HepG2 (cell line): ENCODE data around the gene SLC22A31. TPM values are rescaled to one million over a fixed set of nuclear protein-coding genes. Genes with fewer than 3 reads are reported as not detected.

Source experiments
- CBX1 ChIP-seq: IDR thresholded peaks from one replicate; pipeline ENCODE4 v1.6.1; 2016; ENCODE audit warnings: antibody characterized with exemption, low read depth
- ETV6 ChIP-seq: sonication (generic); formaldehyde crosslinking; conservative IDR thresholded peaks from 2 replicates; pipeline ENCODE4 v1.4.0; 2020; ENCODE audit warnings: missing genetic modification reagents
- HNF4G ChIP-seq, 2 experiments: sonication (generic) in 1 of 2; formaldehyde crosslinking in 1 of 2; IDR thresholded peaks; 2 replicates each; pipeline versions ENCODE4 v1.4.0 to v1.6.1; 2011 to 2020; ENCODE audit warnings: borderline replicate concordance in 2 of 2, low read depth in 2 of 2, mild to moderate bottlenecking in 2 of 2, low read length in 1 of 2, missing genetic modification reagents in 1 of 2, moderate library complexity in 1 of 2
- HOXA7 ChIP-seq: sonication (generic); formaldehyde crosslinking; IDR thresholded peaks from 2 replicates; pipeline ENCODE4 v1.8.1; 2022; ENCODE audit warnings: mild to moderate bottlenecking, missing genetic modification reagents, moderate library complexity
- JDP2 ChIP-seq: sonication (generic); formaldehyde crosslinking; IDR thresholded peaks from 2 replicates; pipeline ENCODE4 v1.8.1; 2022; ENCODE audit warnings: missing genetic modification reagents, borderline replicate concordance
- JUN ChIP-seq: sonication (generic); formaldehyde crosslinking; IDR thresholded peaks from 2 replicates; pipeline ENCODE4 v1.4.0; 2020; ENCODE audit warnings: mild to moderate bottlenecking, missing genetic modification reagents
- MTF1 ChIP-seq: sonication (generic); formaldehyde crosslinking; IDR thresholded peaks from 2 replicates; pipeline ENCODE4 v1.5.0; 2020; ENCODE audit warnings: missing genetic modification reagents
- PAF1 ChIP-seq: IDR thresholded peaks from 2 replicates; pipeline ENCODE4 v1.6.1; 2016; ENCODE audit warnings: missing genetic modification reagents, missing compliant biosample characterization
- RARA ChIP-seq: IDR thresholded peaks from 2 replicates; pipeline ENCODE4 v1.6.1; 2016; ENCODE audit warnings: missing genetic modification reagents, missing compliant biosample characterization
- RBFOX2 ChIP-seq: fragments of 200-400 bp; formaldehyde crosslinking; IDR thresholded peaks from 2 replicates; pipeline ENCODE4 v1.6.1; 2017; ENCODE audit warnings: low read depth, mild to moderate bottlenecking, low read length
- RFXAP ChIP-seq: sonication (generic); formaldehyde crosslinking; IDR thresholded peaks from 2 replicates; pipeline ENCODE4 v1.4.0; 2020; ENCODE audit warnings: missing genetic modification reagents, borderline replicate concordance
- ZNF160 ChIP-seq: sonication (generic); formaldehyde crosslinking; IDR thresholded peaks from 2 replicates; pipeline ENCODE4 v1.8.0; 2022; ENCODE audit warnings: mild to moderate bottlenecking, inconsistent platforms, missing genetic modification reagents
- ZNF556 ChIP-seq: sonication (generic); formaldehyde crosslinking; IDR thresholded peaks from 2 replicates; pipeline ENCODE4 v1.4.0; 2020; ENCODE audit warnings: mild to moderate bottlenecking, missing genetic modification reagents, borderline replicate concordance
- ZNF598 ChIP-seq: sonication (generic); formaldehyde crosslinking; IDR thresholded peaks from 2 replicates; pipeline ENCODE4 v1.5.1; 2020; ENCODE audit warnings: mild to moderate bottlenecking, missing genetic modification reagents, borderline replicate concordance
- ZNF878 ChIP-seq: sonication (generic); formaldehyde crosslinking; IDR thresholded peaks from 2 replicates; pipeline ENCODE4 v1.8.1; 2023; ENCODE audit warnings: mild to moderate bottlenecking, missing genetic modification reagents, moderate library complexity
- polyA plus RNA-seq, 8 experiments: library from polyadenylated mRNA; depleted of rRNA in 3 of 8; stranded (reverse) in 7 of 8; unstranded in 1 of 8; fragments of >200 nt; fragmentation: Illumina TruSeq in 4 of 8; extraction: Trizol in 4 of 8; gene quantifications; 2 replicates each; pipeline versions ENCODE4 v1.2.1 to v1.2.3, GENCODE V29; 2011 to 2016; ENCODE audit warnings: low read depth in 4 of 8, missing spikeins in 1 of 8, mixed read lengths in 1 of 8; ENCODE audit not compliant: insufficient read depth in 1 of 8
- total RNA-seq, 5 experiments: library from RNA; depleted of rRNA; stranded (reverse); fragments of >200 nt; fragmentation: Illumina TruSeq; extraction: Trizol; gene quantifications; 2 replicates each; pipeline ENCODE4 v1.2.3, GENCODE V29; 2016; ENCODE audit warnings: low read depth in 1 of 5
- TF ChIP-seq, protein P1 (sequence below): sonication (generic); formaldehyde crosslinking; IDR thresholded peaks from 2 replicates; pipeline ENCODE4 v1.8.0; 2022; ENCODE audit warnings: mild to moderate bottlenecking, missing genetic modification reagents, borderline replicate concordance
- TF ChIP-seq, protein P2 (sequence below): sonication (generic); formaldehyde crosslinking; IDR thresholded peaks from 2 replicates; pipeline ENCODE4 v1.8.0; 2023; ENCODE audit warnings: mild to moderate bottlenecking, missing genetic modification reagents
- TF ChIP-seq, protein P3 (sequence below): sonication (generic); formaldehyde crosslinking; IDR thresholded peaks from 2 replicates; pipeline ENCODE4 v1.4.0; 2020; ENCODE audit warnings: missing genetic modification reagents, borderline replicate concordance

SLC22A31 gene
- total and polyA plus RNA-seq, 2 of the 13 experiments (the other 11 are each of a cell fraction or from before 2014, with no cell fraction given): 67.3 to 83.3 TPM

DNA sequence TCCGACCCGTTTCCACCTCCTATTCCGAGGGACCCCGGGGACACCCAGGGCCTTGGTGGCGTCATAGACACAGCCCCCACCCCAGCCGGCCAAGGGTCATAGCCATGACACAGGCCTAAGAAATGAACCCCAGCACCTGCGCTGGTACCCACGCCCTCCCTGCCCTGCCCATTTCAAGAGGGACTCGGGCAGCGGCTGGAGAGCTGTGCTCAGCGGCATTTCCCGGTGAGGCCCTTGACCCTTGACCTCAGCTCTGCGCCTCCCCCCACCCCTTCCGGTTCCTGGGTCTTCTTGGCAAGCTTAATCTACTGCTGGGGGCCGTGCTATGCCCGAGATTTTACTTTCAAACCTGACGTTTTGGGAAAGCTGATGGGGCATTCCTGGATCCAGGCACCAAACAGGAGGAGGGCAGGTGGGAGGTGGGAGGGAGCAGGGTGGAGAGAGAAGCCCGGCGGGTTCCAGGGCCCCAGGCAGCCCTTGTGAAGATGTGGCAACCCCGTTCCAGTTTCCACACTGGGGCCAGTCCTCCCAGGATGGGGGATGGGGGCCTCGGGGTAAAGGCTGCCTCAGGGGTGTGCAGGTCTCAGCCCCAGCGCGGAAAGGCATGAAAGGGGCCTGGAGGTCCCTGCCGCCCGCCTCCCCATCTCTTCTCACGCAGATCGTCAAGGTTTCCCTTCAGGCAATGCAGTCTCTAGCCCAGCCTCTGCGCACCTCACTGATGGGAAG, at the start of gene SLC22A31 (continued):
- TF ChIP-seq, protein P1, sequence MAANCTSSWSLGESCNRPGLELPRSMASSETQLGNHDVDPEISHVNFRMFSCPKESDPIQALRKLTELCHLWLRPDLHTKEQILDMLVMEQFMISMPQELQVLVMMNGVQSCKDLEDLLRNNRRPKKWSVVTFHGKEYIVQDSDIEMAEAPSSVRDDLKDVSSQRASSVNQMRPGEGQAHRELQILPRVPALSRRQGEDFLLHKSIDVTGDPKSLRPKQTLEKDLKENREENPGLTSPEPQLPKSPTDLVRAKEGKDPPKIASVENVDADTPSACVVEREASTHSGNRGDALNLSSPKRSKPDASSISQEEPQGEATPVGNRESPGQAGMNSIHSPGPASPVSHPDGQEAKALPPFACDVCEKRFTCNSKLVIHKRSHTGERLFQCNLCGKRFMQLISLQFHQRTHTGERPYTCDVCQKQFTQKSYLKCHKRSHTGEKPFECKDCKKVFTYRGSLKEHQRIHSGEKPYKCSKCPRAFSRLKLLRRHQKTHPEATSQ (CRISPR knock-in tag): 0 out of 2 replicates have a peak, but pooled peaks have one; percentile 25
- TF ChIP-seq CBX1 (peak; percentile 41), HOXA7 (CRISPR knock-in tag) (no peak), ZNF556 (peak; percentile 25; the same call in 1 of the 2 replicates), JUN (CRISPR knock-in tag) (peak; percentile 59; the same call in 1 of the 2 replicates), ZNF598 (CRISPR knock-in tag) (peak; percentile 12; the same call in 1 of the 2 replicates), RARA (CRISPR knock-in tag) (0 out of 2 replicates have a peak, but pooled peaks have one; percentile 59), ZNF878 (CRISPR knock-in tag) (no peak), JDP2 (CRISPR knock-in tag) (no peak), ZNF160 (CRISPR knock-in tag) (0 out of 2 replicates have a peak, but pooled peaks have one; percentile 38), HNF4G (IDR thresholded peaks at IDR 0.05; ENCODE audit: borderline replicate concordance, low read depth, low read length) (peak; percentile 65), HNF4G (CRISPR knock-in tag; IDR thresholded peaks at IDR 0.05; ENCODE audit: borderline replicate concordance, low read depth) (no peak; the same call in 1 of the 2 replicates), PAF1 (CRISPR knock-in tag) (no peak), RFXAP (0 out of 2 replicates have a peak, but pooled peaks have one; percentile 14), MTF1 (no peak), RBFOX2 (peak; percentile 58; the same call in 1 of the 2 replicates), ETV6 (CRISPR knock-in tag) (peak; percentile 71)
- TF ChIP-seq, protein P2, sequence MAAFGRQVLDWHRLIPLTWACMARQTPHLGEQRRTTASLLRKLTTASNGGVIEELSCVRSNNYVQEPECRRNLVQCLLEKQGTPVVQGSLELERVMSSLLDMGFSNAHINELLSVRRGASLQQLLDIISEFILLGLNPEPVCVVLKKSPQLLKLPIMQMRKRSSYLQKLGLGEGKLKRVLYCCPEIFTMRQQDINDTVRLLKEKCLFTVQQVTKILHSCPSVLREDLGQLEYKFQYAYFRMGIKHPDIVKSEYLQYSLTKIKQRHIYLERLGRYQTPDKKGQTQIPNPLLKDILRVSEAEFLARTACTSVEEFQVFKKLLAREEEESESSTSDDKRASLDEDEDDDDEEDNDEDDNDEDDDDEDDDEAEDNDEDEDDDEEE (CRISPR knock-in tag): 0 out of 2 replicates have a peak, but pooled peaks have one; percentile 48
- TF ChIP-seq, protein P3, sequence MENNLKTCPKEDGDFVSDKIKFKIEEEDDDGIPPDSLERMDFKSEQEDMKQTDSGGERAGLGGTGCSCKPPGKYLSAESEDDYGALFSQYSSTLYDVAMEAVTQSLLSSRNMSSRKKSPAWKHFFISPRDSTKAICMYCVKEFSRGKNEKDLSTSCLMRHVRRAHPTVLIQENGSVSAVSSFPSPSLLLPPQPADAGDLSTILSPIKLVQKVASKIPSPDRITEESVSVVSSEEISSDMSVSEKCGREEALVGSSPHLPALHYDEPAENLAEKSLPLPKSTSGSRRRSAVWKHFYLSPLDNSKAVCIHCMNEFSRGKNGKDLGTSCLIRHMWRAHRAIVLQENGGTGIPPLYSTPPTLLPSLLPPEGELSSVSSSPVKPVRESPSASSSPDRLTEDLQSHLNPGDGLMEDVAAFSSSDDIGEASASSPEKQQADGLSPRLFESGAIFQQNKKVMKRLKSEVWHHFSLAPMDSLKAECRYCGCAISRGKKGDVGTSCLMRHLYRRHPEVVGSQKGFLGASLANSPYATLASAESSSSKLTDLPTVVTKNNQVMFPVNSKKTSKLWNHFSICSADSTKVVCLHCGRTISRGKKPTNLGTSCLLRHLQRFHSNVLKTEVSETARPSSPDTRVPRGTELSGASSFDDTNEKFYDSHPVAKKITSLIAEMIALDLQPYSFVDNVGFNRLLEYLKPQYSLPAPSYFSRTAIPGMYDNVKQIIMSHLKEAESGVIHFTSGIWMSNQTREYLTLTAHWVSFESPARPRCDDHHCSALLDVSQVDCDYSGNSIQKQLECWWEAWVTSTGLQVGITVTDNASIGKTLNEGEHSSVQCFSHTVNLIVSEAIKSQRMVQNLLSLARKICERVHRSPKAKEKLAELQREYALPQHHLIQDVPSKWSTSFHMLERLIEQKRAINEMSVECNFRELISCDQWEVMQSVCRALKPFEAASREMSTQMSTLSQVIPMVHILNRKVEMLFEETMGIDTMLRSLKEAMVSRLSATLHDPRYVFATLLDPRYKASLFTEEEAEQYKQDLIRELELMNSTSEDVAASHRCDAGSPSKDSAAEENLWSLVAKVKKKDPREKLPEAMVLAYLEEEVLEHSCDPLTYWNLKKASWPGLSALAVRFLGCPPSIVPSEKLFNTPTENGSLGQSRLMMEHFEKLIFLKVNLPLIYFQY (CRISPR knock-in tag): no peak; the same call in 1 of the 2 replicates
